Vagina (tissue), 2 donors: Measurements from ENCODE around the gene ZNF740. TPM values are rescaled to one million over a fixed set of nuclear protein-coding genes. Genes with fewer than 3 reads are reported as not detected.
A peak's percentile ranks its signal among the peaks of the same experiment; 100 is the strongest.

Source experiments
- DNase-seq, 2 donors: peaks; one replicate each; pipeline ENCODE4 v3.0.0-alpha.2; 2017; ENCODE audit errors: extremely low spot score in 2 of 2
- H3K27ac ChIP-seq: fragments of 200-600 bp; sonication (generic); one replicate; pipeline ENCODE4 v1.5.1; 2019
- H3K27me3 ChIP-seq: fragments of 200-600 bp; sonication (generic); one replicate; pipeline ENCODE4 v1.5.1; 2019
- H3K36me3 ChIP-seq, 2 donors: fragments of 200-600 bp; sonication (generic); one replicate each; pipeline ENCODE4 v1.5.1; 2017 to 2019
- H3K4me1 ChIP-seq: fragments of 200-600 bp; sonication (generic); one replicate; pipeline ENCODE4 v1.5.1; 2019
- H3K4me3 ChIP-seq, 2 donors: fragments of 200-600 bp; sonication (generic); 1 replicate in 1 of 2; 2 replicates in 1 of 2; pipeline ENCODE4 v1.5.1; 2016 to 2019
- H3K9me3 ChIP-seq: fragments of 200-600 bp; sonication (generic); one replicate; pipeline ENCODE4 v1.5.1; 2019
- CTCF ChIP-seq, 3 experiments: fragments of 450-650 bp in 2 of 3; fragments of 200-600 bp in 1 of 3; sonication (generic) in 1 of 3; IDR thresholded peaks; one replicate each; pipeline ENCODE4 v1.5.1; 2017 to 2019; ENCODE audit warnings: antibody characterized with exemption in 3 of 3, mild to moderate bottlenecking in 2 of 3, moderate library complexity in 2 of 3
- POLR2A ChIP-seq, 2 donors: fragments of 450-650 bp; IDR thresholded peaks; one replicate each; pipeline ENCODE4 v1.6.1; 2017; ENCODE audit warnings: antibody characterized with exemption in 2 of 2, mild to moderate bottlenecking in 2 of 2, moderate library complexity in 2 of 2
- POLR2AphosphoS5 ChIP-seq, 2 donors: sonication (generic); formaldehyde crosslinking; IDR thresholded peaks; one replicate each; pipeline ENCODE4 v1.9.0; 2017; ENCODE audit warnings: antibody characterized with exemption in 2 of 2, mild to moderate bottlenecking in 2 of 2, low read depth in 1 of 2; ENCODE audit not compliant: insufficient read depth in 1 of 2
- intact Hi-C: fragments of 100-400 bp; cut with DNase I; formaldehyde crosslinking; loops from one replicate; pipeline ENCODE4 v1.15.1; 2023
- total RNA-seq: library from RNA; depleted of rRNA; stranded (reverse); fragments of >200 nt; gene quantifications from one replicate; pipeline ENCODE4 v1.2.3, GENCODE V29; 2016

The ZNF740 gene
- total RNA-seq, 1 donor from 2014 or later = 12.8 TPM

- H3K27ac ChIP-seq = no peak overlapping the region
- intact Hi-C loops = no loop called here
- DNase-seq = peak in 1 of 2 donors; percentile 42
- H3K9me3 ChIP-seq = no peaks in the 10 kb centered on the region
- TF ChIP-seq CTCF (IDR thresholded peaks at IDR 0.05) (no peak), POLR2A (IDR thresholded peaks at IDR 0.05) (no peak), POLR2AphosphoS5 (IDR thresholded peaks at IDR 0.05; ENCODE audit: insufficient read depth in 1 of 2, low read depth in 1 of 2) (no peak)
- no peaks in the 10 kb centered on the region for H3K27me3 ChIP-seq
- peaks cover 39% of the 10 kb centered on the region for H3K4me1 ChIP-seq
- no peak overlapping the region for H3K4me3 ChIP-seq
- peaks cover 5 to 68% of the 10 kb centered on the region in 2 donors for H3K36me3 ChIP-seq
Measured at GRCh38 chr12:53185582-53186153, 5.1 kb downstream of the ZNF740 start.

- Histone ChIP-seq H3K27ac (no peak overlapping the region), H3K36me3 (peaks cover 5 to 68% of the 10 kb centered on the region in 2 donors), H3K9me3 (no peaks in the 10 kb centered on the region), H3K4me1 (peaks cover 32% of the 10 kb centered on the region), H3K27me3 (no peaks in the 10 kb centered on the region), H3K4me3 (no peak overlapping the region)
- intact Hi-C loops = no loop called here
- no peak for DNase-seq
- TF ChIP-seq POLR2AphosphoS5 (IDR thresholded peaks at IDR 0.05; ENCODE audit: insufficient read depth in 1 of 2, low read depth in 1 of 2) (no peak), POLR2A (IDR thresholded peaks at IDR 0.05) (no peak), CTCF (IDR thresholded peaks at IDR 0.05) (no peak)
Measured at GRCh38 chr12:53186745-53187144, 6.2 kb downstream of the ZNF740 start.

- intact Hi-C loops = no loop called here
- no peaks in the 10 kb centered on the region for H3K27me3 ChIP-seq
- TF ChIP-seq CTCF (IDR thresholded peaks at IDR 0.05) = no peak
- TF ChIP-seq POLR2AphosphoS5 (IDR thresholded peaks at IDR 0.05; ENCODE audit: insufficient read depth in 1 of 2, low read depth in 1 of 2) = no peak
- TF ChIP-seq POLR2A (IDR thresholded peaks at IDR 0.05) = no peak
- no peaks in the 10 kb centered on the region for H3K9me3 ChIP-seq
- H3K36me3 ChIP-seq = peaks cover 5 to 64% of the 10 kb centered on the region in 2 donors
- no peak overlapping the region for H3K27ac ChIP-seq
- H3K4me3 ChIP-seq = no peak overlapping the region
- no peak for DNase-seq
- peaks cover 27% of the 10 kb centered on the region for H3K4me1 ChIP-seq
Measured at GRCh38 chr12:53187145-53187899, 6.8 kb downstream of the ZNF740 start.

- TF ChIP-seq POLR2A (IDR thresholded peaks at IDR 0.05) = no peak
- TF ChIP-seq CTCF (IDR thresholded peaks at IDR 0.05) = peak in 2 of 3 experiments; percentile 30 to 45
- TF ChIP-seq POLR2AphosphoS5 (IDR thresholded peaks at IDR 0.05; ENCODE audit: insufficient read depth in 1 of 2, low read depth in 1 of 2) = peak in 1 of 2 donors; percentile 15
- no peaks in the 10 kb centered on the region for H3K9me3 ChIP-seq
- peaks cover 5 to 36% of the 10 kb centered on the region in 2 donors for H3K36me3 ChIP-seq
- no peak overlapping the region for H3K27ac ChIP-seq
- no peaks in the 10 kb centered on the region for H3K4me1 ChIP-seq
- no peak overlapping the region for H3K4me3 ChIP-seq
- intact Hi-C loops = loop anchor here (10.0 kb wide), 1 partner anchor 125 kb away; no protein-coding TSS in a partner anchor
- DNase-seq = no peak
- no peaks in the 10 kb centered on the region for H3K27me3 ChIP-seq
Measured at GRCh38 chr12:53190108-53190729, 9.7 kb downstream of the ZNF740 start.
